WTC11 (cell line): ENCODE measurements around the gene NTN5. TPM values are rescaled to one million over a fixed set of nuclear protein-coding genes. Genes with fewer than 3 reads are reported as not detected.
A peak's percentile ranks its signal among the peaks of the same experiment; 100 is the strongest.

Experiments
- ATAC-seq: fragments of 200-7000 bp; cut with Tn5 transposase; 2 replicates; pipeline ENCODE4 v1.10.0; 2021; ENCODE audit warnings: mild to moderate bottlenecking, moderate library complexity
- CTCF ChIA-PET: fragments of 300-600 bp; sonication (Branson Sonifier 250); formaldehyde crosslinking; loops from one replicate; lab custom pipeline; 2021; ENCODE audit warnings: antibody characterized with exemption; lab: Charles Lee
- POLR2A ChIA-PET: fragments of 350-600 bp; sonication (Branson Sonifier 250); formaldehyde crosslinking; loops from one replicate; lab custom pipeline; 2021; ENCODE audit warnings: antibody characterized with exemption; lab: Charles Lee
- DNase-seq: peaks from one replicate; pipeline ENCODE4 v3.0.0; 2021; ENCODE audit warnings: low spot score
- H3K27ac Mint-ChIP-seq: 2 replicates; pipeline ENCODE4 v1.8.0; 2021; ENCODE audit warnings: mixed read lengths
- H3K27me3 Mint-ChIP-seq: 2 replicates; pipeline ENCODE4 v1.8.0; 2021; ENCODE audit warnings: low read depth, mild to moderate bottlenecking, moderate library complexity, mixed read lengths
- H3K36me3 Mint-ChIP-seq: 2 replicates; pipeline ENCODE4 v1.8.0; 2021; ENCODE audit warnings: mixed read lengths
- H3K4me1 Mint-ChIP-seq: 2 replicates; pipeline ENCODE4 v1.8.0; 2022; ENCODE audit warnings: mixed read lengths
- H3K4me3 Mint-ChIP-seq: 2 replicates; pipeline ENCODE4 v1.8.0; 2021; ENCODE audit warnings: mild to moderate bottlenecking, moderate library complexity, mixed read lengths
- H3K9me3 Mint-ChIP-seq: 2 replicates; pipeline ENCODE4 v1.8.0; 2021; ENCODE audit warnings: mixed read lengths
- AR ChIP-seq: fragments of 250-450 bp; sonication (Bioruptor Pico); IDR thresholded peaks from 2 replicates; pipeline ENCODE4 v1.9.0; 2021; ENCODE audit warnings: mild to moderate bottlenecking
- ATF2 ChIP-seq: sonication (generic); formaldehyde crosslinking; IDR thresholded peaks from 2 replicates; pipeline ENCODE4 v1.8.1; 2022; ENCODE audit warnings: low read depth, missing genetic modification reagents, borderline replicate concordance
- CREM ChIP-seq: sonication (generic); formaldehyde crosslinking; IDR thresholded peaks from 2 replicates; pipeline ENCODE4 v1.8.1; 2022; ENCODE audit warnings: mild to moderate bottlenecking, missing genetic modification reagents, moderate library complexity
- EMX1 ChIP-seq: fragments of 250-450 bp; sonication (Bioruptor Pico); IDR thresholded peaks from 2 replicates; pipeline ENCODE4 v1.8.0; 2021; ENCODE audit warnings: mild to moderate bottlenecking
- ERG ChIP-seq: fragments of 250-450 bp; sonication (Bioruptor Pico); IDR thresholded peaks from 2 replicates; pipeline ENCODE4 v1.8.0; 2021; ENCODE audit warnings: mild to moderate bottlenecking
- FOXJ3 ChIP-seq: sonication (generic); formaldehyde crosslinking; IDR thresholded peaks from 2 replicates; pipeline ENCODE4 v1.9.0; 2021; ENCODE audit warnings: missing genetic modification reagents, mild to moderate bottlenecking, borderline replicate concordance
- FOXK1 ChIP-seq: sonication (generic); formaldehyde crosslinking; IDR thresholded peaks from 2 replicates; pipeline ENCODE4 v1.8.0; 2022; ENCODE audit warnings: mild to moderate bottlenecking, moderate library complexity, missing genetic modification reagents
- GTF2I ChIP-seq: fragments of 250-450 bp; sonication (Bioruptor Pico); conservative IDR thresholded peaks from 2 replicates; pipeline ENCODE4 v1.4.0; 2021; ENCODE audit warnings: mild to moderate bottlenecking
- JUN ChIP-seq: sonication (generic); formaldehyde crosslinking; IDR thresholded peaks from 2 replicates; pipeline ENCODE4 v1.8.0; 2023; ENCODE audit warnings: mild to moderate bottlenecking, missing genetic modification reagents
- NR3C1 ChIP-seq: sonication (generic); formaldehyde crosslinking; conservative IDR thresholded peaks from 2 replicates; pipeline ENCODE4 v1.8.1; 2023; ENCODE audit warnings: low read depth, mild to moderate bottlenecking, missing genetic modification reagents
- SMAD4 ChIP-seq: sonication (generic); formaldehyde crosslinking; IDR thresholded peaks from 2 replicates; pipeline ENCODE4 v1.8.0; 2022; ENCODE audit warnings: mild to moderate bottlenecking, missing genetic modification reagents
- SOX15 ChIP-seq: fragments of 250-450 bp; sonication (Bioruptor Pico); IDR thresholded peaks from 2 replicates; pipeline ENCODE4 v1.9.0; 2021; ENCODE audit warnings: mild to moderate bottlenecking
- SP1 ChIP-seq: sonication (generic); formaldehyde crosslinking; conservative IDR thresholded peaks from 2 replicates; pipeline ENCODE4 v1.8.1; 2022; ENCODE audit warnings: missing genetic modification reagents
- TEAD1 ChIP-seq: sonication (generic); formaldehyde crosslinking; IDR thresholded peaks from 2 replicates; pipeline ENCODE4 v1.8.0; 2022; ENCODE audit warnings: mild to moderate bottlenecking, missing genetic modification reagents
- TP53 ChIP-seq: sonication (generic); formaldehyde crosslinking; IDR thresholded peaks from 2 replicates; pipeline ENCODE4 v1.8.1; 2023; ENCODE audit warnings: mild to moderate bottlenecking, missing genetic modification reagents
- ZBTB21 ChIP-seq: sonication (generic); formaldehyde crosslinking; IDR thresholded peaks from 2 replicates; pipeline ENCODE4 v1.8.1; 2023; ENCODE audit warnings: mild to moderate bottlenecking, missing genetic modification reagents, borderline replicate concordance
- ZNF121 ChIP-seq: sonication (generic); formaldehyde crosslinking; IDR thresholded peaks from 2 replicates; pipeline ENCODE4 v1.8.0; 2023; ENCODE audit warnings: missing genetic modification reagents
- ZNF219 ChIP-seq: sonication (generic); formaldehyde crosslinking; IDR thresholded peaks from 2 replicates; pipeline ENCODE4 v1.8.0; 2023; ENCODE audit warnings: missing genetic modification reagents, mild to moderate bottlenecking, borderline replicate concordance
- ZNF263 ChIP-seq: sonication (generic); formaldehyde crosslinking; IDR thresholded peaks from 2 replicates; pipeline ENCODE4 v1.8.1; 2022; ENCODE audit warnings: low read depth, mild to moderate bottlenecking, moderate library complexity, missing genetic modification reagents
- ZNF671 ChIP-seq: fragments of 250-450 bp; sonication (Bioruptor Pico); IDR thresholded peaks from 2 replicates; pipeline ENCODE4 v1.8.0; 2021; ENCODE audit warnings: mild to moderate bottlenecking
- total RNA-seq: library from RNA; stranded (reverse); gene quantifications from 3 replicates; pipeline ENCODE4 v1.2.3, GENCODE V29; 2021
- TF ChIP-seq, protein P1 (sequence below): sonication (generic); formaldehyde crosslinking; IDR thresholded peaks from 2 replicates; pipeline ENCODE4 v1.8.1; 2022; ENCODE audit warnings: missing genetic modification reagents, borderline replicate concordance

NTN5 gene
- total RNA-seq, 1 experiment from 2014 or later: 0.28 TPM

- POLR2A ChIA-PET: no interaction called here
- H3K9me3 Mint-ChIP-seq: no peaks in the 10 kb centered on the region
- H3K4me1 Mint-ChIP-seq: peaks cover 27% of the 10 kb centered on the region
- ATAC-seq (no peak), DNase-seq (no peak)
- H3K36me3 Mint-ChIP-seq: peaks cover 9% of the 10 kb centered on the region; the same call in 1 of the 2 replicates
- TF ChIP-seq ZNF121 (CRISPR knock-in tag): peak; percentile 58; the same call in 1 of the 2 replicates
- TF ChIP-seq ZNF263 (CRISPR knock-in tag): no peak
- no peak for TF ChIP-seq CREM (CRISPR knock-in tag)
- no peak for TF ChIP-seq NR3C1 (CRISPR knock-in tag)
- H3K27me3 Mint-ChIP-seq: peaks cover 6% of the 10 kb centered on the region
- no peak overlapping the region for H3K27ac Mint-ChIP-seq
- H3K4me3 Mint-ChIP-seq: no peak overlapping the region
- CTCF ChIA-PET: no interaction called here
Observed at GRCh38 chr19:48642862-48643261, 30.0 kb downstream of the NTN5 start.

GRCh38 chr19:48641850-48642249, 31.0 kb downstream of the NTN5 start:
- Mint-ChIP-seq H3K36me3 (peaks cover 9% of the 10 kb centered on the region; the same call in 1 of the 2 replicates), H3K4me1 (peaks cover 27% of the 10 kb centered on the region), H3K4me3 (no peak overlapping the region), H3K27me3 (peaks cover 6% of the 10 kb centered on the region), H3K9me3 (no peaks in the 10 kb centered on the region), H3K27ac (0 out of 2 replicates have a peak overlapping the region, but pooled peaks have one; percentile 53)
- POLR2A ChIA-PET: no interaction called here
- no peak for ATAC-seq
- CTCF ChIA-PET: interaction anchor here (1.0 kb wide), 1 partner anchor 12 kb away, joined by 3 read pairs; no protein-coding TSS in a partner anchor
- DNase-seq: no peak
- no peak for TF ChIP-seq ZNF263 (CRISPR knock-in tag)
- TF ChIP-seq FOXK1: no peak

DNA sequence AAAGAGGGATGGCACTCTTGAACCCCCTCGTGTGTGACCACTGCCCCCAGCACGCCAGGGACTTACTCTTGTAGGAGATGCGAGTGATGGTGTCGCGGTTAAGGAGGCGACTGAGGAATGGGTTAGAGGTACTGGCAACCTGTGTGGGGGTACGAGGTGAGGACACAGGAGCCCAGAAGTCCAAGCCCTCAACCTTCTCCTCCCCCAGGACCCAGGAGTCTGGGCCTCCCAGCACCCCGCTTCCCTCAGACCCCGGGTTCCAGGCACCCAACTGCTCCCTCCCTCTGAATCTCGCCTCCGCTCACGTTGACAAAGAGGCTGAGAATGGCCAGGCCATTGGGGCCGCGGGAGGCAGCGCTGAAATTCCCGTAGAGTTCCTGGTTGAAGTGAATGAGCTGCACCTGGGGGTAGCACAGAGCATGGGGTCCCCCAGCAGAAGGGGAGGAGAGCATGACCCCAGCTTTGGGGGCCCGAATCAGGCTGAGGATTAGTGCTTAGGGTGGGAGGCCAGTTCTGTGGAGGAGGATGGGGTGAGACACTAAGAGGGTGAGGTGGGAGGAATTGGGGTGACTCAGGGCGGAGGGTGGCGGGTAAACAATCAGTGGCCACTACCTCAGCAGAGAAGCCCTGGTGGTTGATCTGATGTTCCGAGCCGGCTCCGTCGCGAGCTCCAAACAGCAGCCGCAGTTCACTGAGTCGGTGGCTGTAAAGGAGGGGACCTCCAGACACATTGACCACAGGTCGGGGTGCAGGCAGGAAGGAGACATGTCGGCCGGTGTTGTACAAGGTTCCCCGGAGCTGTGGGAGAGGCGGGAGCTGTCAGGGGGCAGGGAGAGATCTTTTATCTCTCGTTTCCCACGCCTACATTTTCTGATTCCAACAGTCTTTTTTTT, 33.1 kb downstream of the NTN5 start:
- ChIA-PET POLR2A (interaction anchor here (1.0 kb wide), 1 partner anchor 9 kb away, joined by 3 read pairs; no protein-coding TSS in a partner anchor), CTCF (interaction anchor here (0.7 to 0.8 kb wide), 2 partner anchors 108 to 148 kb away, joined by 3 to 6 read pairs; no protein-coding TSS in a partner anchor)
- Mint-ChIP-seq H3K4me1 (peaks cover 34% of the 10 kb centered on the region), H3K27me3 (peaks cover 15% of the 10 kb centered on the region), H3K4me3 (peak overlapping the region; percentile 81), H3K36me3 (peaks cover 9% of the 10 kb centered on the region; the same call in 1 of the 2 replicates), H3K9me3 (no peaks in the 10 kb centered on the region), H3K27ac (peak overlapping the region; percentile 89)
- no peak for DNase-seq
- ATAC-seq: no peak
- TF ChIP-seq FOXK1 (no peak), SMAD4 (CRISPR knock-in tag) (no peak)

- Mint-ChIP-seq H3K4me3 (peak overlapping the region; percentile 81), H3K27ac (peak overlapping the region; percentile 95), H3K4me1 (peaks cover 34% of the 10 kb centered on the region), H3K27me3 (peaks cover 15% of the 10 kb centered on the region), H3K9me3 (no peaks in the 10 kb centered on the region), H3K36me3 (peaks cover 9% of the 10 kb centered on the region; the same call in 1 of the 2 replicates)
- POLR2A ChIA-PET: interaction anchor here (1.0 kb wide), 1 partner anchor 8 kb away, joined by 3 read pairs; no protein-coding TSS in a partner anchor
- no peak for ATAC-seq
- peak; percentile 68 for DNase-seq
- CTCF ChIA-PET: interaction anchor here (1.6 kb wide), 1 partner anchor 174 kb away, joined by 4 read pairs; no protein-coding TSS in a partner anchor
- TF ChIP-seq TP53 (CRISPR knock-in tag) (no peak), TEAD1 (no peak), GTF2I (CRISPR knock-in tag) (no peak), SOX15 (CRISPR knock-in tag) (no peak), JUN (CRISPR knock-in tag) (no peak), EMX1 (CRISPR knock-in tag) (no peak), ZNF219 (CRISPR knock-in tag) (no peak), AR (CRISPR knock-in tag) (no peak), ZBTB21 (CRISPR knock-in tag) (no peak), ATF2 (CRISPR knock-in tag) (no peak), FOXJ3 (CRISPR knock-in tag) (no peak), SP1 (CRISPR knock-in tag) (no peak), ZNF671 (CRISPR knock-in tag) (no peak), ERG (CRISPR knock-in tag) (no peak)
- TF ChIP-seq, protein P1, sequence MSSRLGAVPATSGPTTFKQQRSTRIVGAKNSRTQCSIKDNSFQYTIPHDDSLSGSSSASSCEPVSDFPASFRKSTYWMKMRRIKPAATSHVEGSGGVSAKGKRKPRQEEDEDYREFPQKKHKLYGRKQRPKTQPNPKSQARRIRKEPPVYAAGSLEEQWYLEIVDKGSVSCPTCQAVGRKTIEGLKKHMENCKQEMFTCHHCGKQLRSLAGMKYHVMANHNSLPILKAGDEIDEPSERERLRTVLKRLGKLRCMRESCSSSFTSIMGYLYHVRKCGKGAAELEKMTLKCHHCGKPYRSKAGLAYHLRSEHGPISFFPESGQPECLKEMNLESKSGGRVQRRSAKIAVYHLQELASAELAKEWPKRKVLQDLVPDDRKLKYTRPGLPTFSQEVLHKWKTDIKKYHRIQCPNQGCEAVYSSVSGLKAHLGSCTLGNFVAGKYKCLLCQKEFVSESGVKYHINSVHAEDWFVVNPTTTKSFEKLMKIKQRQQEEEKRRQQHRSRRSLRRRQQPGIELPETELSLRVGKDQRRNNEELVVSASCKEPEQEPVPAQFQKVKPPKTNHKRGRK (CRISPR knock-in tag): no peak
Observed at GRCh38 chr19:48638831-48639381, 33.9 kb downstream of the NTN5 start.
